SU-DHL-6 (cell line): Measurements from ENCODE around the gene MGMT.

ENCODE experiments used
- H2AFZ ChIP-seq: fragments of 200-600 bp; sonication (generic); 2 replicates; pipeline ENCODE4 v1.6.1; 2014; ENCODE audit warnings: low read depth, mild to moderate bottlenecking, moderate library complexity, mixed read lengths, antibody characterized with exemption, low read length; ENCODE audit not compliant: severe bottlenecking
- H3F3A ChIP-seq: fragments of 200-600 bp; shearing (Covaris generic); 2 replicates; pipeline ENCODE4 v1.6.0; 2016; ENCODE audit warnings: antibody characterized with exemption, mild to moderate bottlenecking; ENCODE audit not compliant: insufficient read depth
- H3K27ac ChIP-seq: fragments of 200-600 bp; sonication (generic); 2 replicates; pipeline ENCODE4 v1.5.1; 2016; ENCODE audit warnings: low read depth, mild to moderate bottlenecking, low read length, moderate library complexity, mixed read lengths
- H3K27me3 ChIP-seq: fragments of 200-600 bp; sonication (generic), shearing (Covaris generic); 2 replicates; pipeline ENCODE4 v1.6.0; 2014; ENCODE audit warnings: mild to moderate bottlenecking, low read length
- H3K36me3 ChIP-seq: fragments of 200-600 bp; sonication (generic); 2 replicates; pipeline ENCODE4 v1.6.1; 2014; ENCODE audit warnings: mild to moderate bottlenecking, low read length, mixed read lengths
- H3K4me2 ChIP-seq: fragments of 300-600, 200-600 bp; shearing (Covaris generic), sonication (generic); 2 replicates; pipeline ENCODE4 v1.6.0; 2014; ENCODE audit warnings: low read length, low read depth, mild to moderate bottlenecking; ENCODE audit not compliant: poor library complexity, severe bottlenecking
- H3K4me3 ChIP-seq: fragments of 200-600 bp; sonication (generic); 2 replicates; pipeline ENCODE4 v1.5.1; 2014; ENCODE audit warnings: antibody characterized with exemption, low read length, mild to moderate bottlenecking, mixed read lengths; ENCODE audit not compliant: insufficient read depth, poor library complexity, severe bottlenecking
- H3K79me2 ChIP-seq: fragments of 200-600 bp; sonication (generic); 2 replicates; pipeline ENCODE4 v1.6.1; 2014; ENCODE audit warnings: mild to moderate bottlenecking, low read length, moderate library complexity; ENCODE audit not compliant: insufficient read depth
- H3K9ac ChIP-seq: fragments of 200-600 bp; sonication (generic); 2 replicates; pipeline ENCODE4 v1.7.0; 2014; ENCODE audit warnings: mild to moderate bottlenecking, low read length
- H3K9me2 ChIP-seq: fragments of 200-600 bp; sonication (generic); replicated peaks from 2 replicates; pipeline ENCODE4 v1.6.1; 2014; ENCODE audit warnings: low read length; ENCODE audit not compliant: insufficient read depth
- H3K9me3 ChIP-seq: fragments of 200-600 bp; sonication (generic); 2 replicates; pipeline ENCODE4 v1.6.1; 2014; ENCODE audit warnings: low read length, mixed read lengths; ENCODE audit not compliant: insufficient read depth
- H4K20me1 ChIP-seq: fragments of 200-600 bp; sonication (generic); 2 replicates; pipeline ENCODE4 v1.6.1; 2014; ENCODE audit warnings: low read depth, mild to moderate bottlenecking, antibody characterized with exemption, low read length, moderate library complexity, mixed read lengths
- EZH2phosphoT487 ChIP-seq: fragments of 200-600 bp; sonication (generic), shearing (Covaris generic); conservative IDR thresholded peaks from 2 replicates; pipeline ENCODE4 v1.6.1; 2018; ENCODE audit warnings: mild to moderate bottlenecking, antibody characterized with exemption, low read length, moderate library complexity, mixed read lengths
- TF ChIP-seq, protein P1 (sequence below): fragments of 200-600 bp; sonication (generic); IDR thresholded peaks from one replicate; pipeline ENCODE4 v1.5.1; 2017; ENCODE audit warnings: antibody characterized with exemption, mild to moderate bottlenecking, low read length, moderate library complexity; ENCODE audit not compliant: insufficient read depth, poor library complexity, severe bottlenecking

MGMT gene

DNA sequence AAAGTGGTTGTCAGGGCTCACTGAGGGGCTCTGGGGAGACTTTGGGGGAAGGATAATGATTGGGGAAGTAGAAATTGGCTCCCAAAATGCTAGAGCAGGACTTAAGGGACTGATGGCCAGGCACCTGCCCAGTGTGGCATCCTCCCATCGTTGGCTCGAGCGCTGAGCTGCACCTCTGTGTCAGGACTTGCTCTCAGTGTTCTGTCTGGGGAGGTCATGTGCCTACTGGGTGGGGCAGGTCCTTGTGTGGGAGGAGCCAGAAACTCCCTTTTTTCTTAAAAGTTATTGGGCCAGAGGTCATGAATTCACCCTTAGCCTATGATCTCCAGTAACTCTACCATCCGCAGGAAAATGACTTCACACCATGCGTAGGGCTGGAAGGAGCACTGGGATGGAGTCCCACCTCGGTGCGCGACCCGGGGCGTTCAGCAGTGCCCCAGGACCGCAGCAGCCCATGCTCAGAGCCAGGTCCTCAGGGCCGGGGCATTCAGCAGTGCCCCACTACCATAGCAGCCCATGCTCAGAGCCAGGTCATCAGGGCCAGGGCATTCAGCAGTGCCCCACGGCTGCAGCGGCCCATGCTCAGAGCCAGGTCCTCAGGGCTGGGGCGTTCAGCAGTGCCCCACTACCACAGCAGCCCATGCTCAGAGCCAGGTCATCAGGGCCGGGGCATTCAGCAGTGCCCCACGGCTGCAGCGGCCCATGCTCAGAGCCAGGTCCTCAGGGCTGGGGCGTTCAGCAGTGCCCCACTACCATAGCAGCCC is 275.1 kb downstream of the MGMT start:
- no peaks in the 10 kb centered on the region for H4K20me1 ChIP-seq
- H3F3A ChIP-seq = no peaks in the 10 kb centered on the region
- no peak overlapping the region for H3K4me2 ChIP-seq
- no peaks in the 10 kb centered on the region for H3K36me3 ChIP-seq
- H3K9me2 ChIP-seq = no peaks in the 10 kb centered on the region
- no peaks in the 10 kb centered on the region for H3K79me2 ChIP-seq
- TF ChIP-seq, protein P1, sequence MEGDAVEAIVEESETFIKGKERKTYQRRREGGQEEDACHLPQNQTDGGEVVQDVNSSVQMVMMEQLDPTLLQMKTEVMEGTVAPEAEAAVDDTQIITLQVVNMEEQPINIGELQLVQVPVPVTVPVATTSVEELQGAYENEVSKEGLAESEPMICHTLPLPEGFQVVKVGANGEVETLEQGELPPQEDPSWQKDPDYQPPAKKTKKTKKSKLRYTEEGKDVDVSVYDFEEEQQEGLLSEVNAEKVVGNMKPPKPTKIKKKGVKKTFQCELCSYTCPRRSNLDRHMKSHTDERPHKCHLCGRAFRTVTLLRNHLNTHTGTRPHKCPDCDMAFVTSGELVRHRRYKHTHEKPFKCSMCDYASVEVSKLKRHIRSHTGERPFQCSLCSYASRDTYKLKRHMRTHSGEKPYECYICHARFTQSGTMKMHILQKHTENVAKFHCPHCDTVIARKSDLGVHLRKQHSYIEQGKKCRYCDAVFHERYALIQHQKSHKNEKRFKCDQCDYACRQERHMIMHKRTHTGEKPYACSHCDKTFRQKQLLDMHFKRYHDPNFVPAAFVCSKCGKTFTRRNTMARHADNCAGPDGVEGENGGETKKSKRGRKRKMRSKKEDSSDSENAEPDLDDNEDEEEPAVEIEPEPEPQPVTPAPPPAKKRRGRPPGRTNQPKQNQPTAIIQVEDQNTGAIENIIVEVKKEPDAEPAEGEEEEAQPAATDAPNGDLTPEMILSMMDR = no peak
- TF ChIP-seq EZH2phosphoT487 = no peak
- H3K9ac ChIP-seq = no peak overlapping the region
- no peaks in the 10 kb centered on the region for H3K27me3 ChIP-seq
- H2AFZ ChIP-seq = no peak overlapping the region
- H3K27ac ChIP-seq = no peak overlapping the region
- H3K4me3 ChIP-seq = no peak overlapping the region
- H3K9me3 ChIP-seq = no peaks in the 10 kb centered on the region

DNA sequence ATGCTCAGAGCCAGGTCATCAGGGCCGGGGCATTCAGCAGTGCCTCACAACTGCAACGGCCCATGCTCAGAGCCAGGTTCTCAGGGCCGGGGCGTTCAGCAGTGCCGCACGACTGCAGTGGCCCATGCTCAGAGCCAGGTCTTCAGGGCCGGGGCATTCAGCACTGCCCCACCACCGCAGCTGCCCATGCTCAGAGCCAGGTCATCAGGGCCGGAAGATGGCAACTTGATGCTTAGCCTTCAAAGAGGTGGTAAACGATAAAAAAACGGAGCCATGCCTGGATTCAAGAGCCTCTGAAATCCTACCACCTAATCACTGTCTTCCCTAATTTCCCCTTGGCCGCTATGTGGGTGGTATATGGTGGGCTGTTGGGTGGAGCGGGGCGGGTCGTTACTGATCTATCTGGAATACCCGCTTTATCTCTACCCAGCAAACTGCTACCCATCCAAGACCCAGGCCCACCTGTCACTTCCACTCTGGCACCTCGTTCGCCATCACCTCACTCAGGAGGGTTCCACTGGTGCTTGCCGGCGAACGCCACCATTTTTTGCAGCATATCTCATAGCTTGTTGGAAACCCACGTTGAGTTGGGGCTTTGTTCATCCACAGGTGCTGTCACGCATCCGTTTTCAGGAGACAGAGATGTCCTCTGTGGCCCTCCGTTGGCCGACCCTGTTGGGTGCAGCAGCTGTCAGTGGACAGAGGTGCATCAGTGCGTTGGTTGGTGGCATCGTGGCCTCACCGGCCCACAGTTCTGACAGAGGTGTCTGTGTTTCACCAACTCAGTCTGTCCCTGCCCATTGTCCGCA is 275.9 kb downstream of the MGMT start:
- TF ChIP-seq EZH2phosphoT487 = no peak
- TF ChIP-seq, protein P1 = no peak
- Histone ChIP-seq H2AFZ (no peak overlapping the region), H3K79me2 (no peaks in the 10 kb centered on the region), H4K20me1 (no peaks in the 10 kb centered on the region), H3K4me3 (no peak overlapping the region), H3K36me3 (no peaks in the 10 kb centered on the region), H3F3A (no peaks in the 10 kb centered on the region), H3K9ac (no peak overlapping the region), H3K9me3 (no peaks in the 10 kb centered on the region), H3K27me3 (no peaks in the 10 kb centered on the region), H3K9me2 (no peaks in the 10 kb centered on the region), H3K27ac (no peak overlapping the region), H3K4me2 (no peak overlapping the region)

DNA sequence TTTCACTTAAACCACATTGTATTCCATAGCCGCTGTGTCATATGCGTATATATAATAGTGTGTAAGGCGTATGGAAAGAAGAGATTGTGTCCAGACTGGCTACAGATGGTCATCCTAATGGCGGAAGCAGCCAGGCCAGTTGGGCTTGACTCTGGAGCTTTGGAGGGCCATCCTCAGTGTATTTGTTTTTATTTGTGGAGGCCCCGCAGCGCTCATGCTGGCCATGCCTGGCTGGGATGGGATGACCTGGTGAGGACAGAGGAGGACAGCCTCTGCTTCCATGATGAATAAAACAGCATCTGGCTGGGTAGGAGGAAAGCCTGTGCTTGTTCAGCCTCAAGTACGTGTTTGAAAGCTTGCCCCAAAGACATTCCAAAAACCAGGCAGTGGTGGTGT is 276.7 kb downstream of the MGMT start:
- Histone ChIP-seq H4K20me1 (no peaks in the 10 kb centered on the region), H3K36me3 (no peaks in the 10 kb centered on the region), H3K4me2 (no peak overlapping the region), H3K27ac (no peak overlapping the region), H3K4me3 (no peak overlapping the region), H3K9me3 (no peaks in the 10 kb centered on the region), H3K9me2 (no peaks in the 10 kb centered on the region), H3K27me3 (no peaks in the 10 kb centered on the region), H3K9ac (no peak overlapping the region), H3F3A (no peaks in the 10 kb centered on the region), H2AFZ (no peak overlapping the region), H3K79me2 (no peaks in the 10 kb centered on the region)
- TF ChIP-seq, protein P1 = no peak
- no peak for TF ChIP-seq EZH2phosphoT487
